Fibroblast of pulmonary artery (primary cell): ENCODE data around the gene DEGS2.

Source experiments
- DNase-seq: peaks from one replicate; pipeline ENCODE4 v3.0.0-alpha.2; 2010; ENCODE audit warnings: low read depth
- H3K4me3 ChIP-seq: replicated peaks from 2 replicates; pipeline ENCODE4 v1.5.1; 2011; ENCODE audit warnings: low read depth, mild to moderate bottlenecking, control low read depth, low read length, moderate library complexity
- CTCF ChIP-seq: IDR thresholded peaks from 2 replicates; pipeline ENCODE4 v1.5.1; 2011; ENCODE audit warnings: mild to moderate bottlenecking, control low read depth, low read length, inconsistent platforms; ENCODE audit errors: missing control alignments

DEGS2 gene

GRCh38 chr14:100121643-100122480 lies 37.6 kb downstream of the DEGS2 start:
- no peak overlapping the region for H3K4me3 ChIP-seq
- no peak for TF ChIP-seq CTCF
- DNase-seq, result no peak

- no peak for DNase-seq
- no peak for TF ChIP-seq CTCF
- no peak overlapping the region for H3K4me3 ChIP-seq
Measured at GRCh38 chr14:100120522-100121269, 38.7 kb downstream of the DEGS2 start.

- no peak overlapping the region for H3K4me3 ChIP-seq
- no peak for DNase-seq
- no peak for TF ChIP-seq CTCF
Measured at GRCh38 chr14:100119251-100119650, 40.2 kb downstream of the DEGS2 start.

GRCh38 chr14:100118396-100119011 lies 40.9 kb downstream of the DEGS2 start:
- H3K4me3 ChIP-seq, result no peak overlapping the region
- TF ChIP-seq CTCF, result no peak
- no peak for DNase-seq

GRCh38 chr14:100117633-100118395 lies 41.6 kb downstream of the DEGS2 start:
- no peak for DNase-seq
- no peak overlapping the region for H3K4me3 ChIP-seq
- TF ChIP-seq CTCF, result no peak

GRCh38 chr14:100117026-100117425 lies 42.4 kb downstream of the DEGS2 start:
- TF ChIP-seq CTCF, result no peak
- DNase-seq, result no peak
- no peak overlapping the region for H3K4me3 ChIP-seq
